C4-2B (cell line): ENCODE data around the gene CTTN.

ENCODE experiments used
- H3K27ac ChIP-seq: fragments of 450-650 bp; 2 replicates; pipeline ENCODE4 v1.5.1; 2017
- ZFX ChIP-seq: fragments of 450-650 bp; IDR thresholded peaks from 2 replicates; pipeline ENCODE4 v1.6.1; 2017
- TF ChIP-seq, protein P1 (sequence below): fragments of 450-650 bp; conservative IDR thresholded peaks from 2 replicates; pipeline ENCODE4 v1.5.1; 2017; ENCODE audit warnings: mild to moderate bottlenecking

The CTTN gene

DNA sequence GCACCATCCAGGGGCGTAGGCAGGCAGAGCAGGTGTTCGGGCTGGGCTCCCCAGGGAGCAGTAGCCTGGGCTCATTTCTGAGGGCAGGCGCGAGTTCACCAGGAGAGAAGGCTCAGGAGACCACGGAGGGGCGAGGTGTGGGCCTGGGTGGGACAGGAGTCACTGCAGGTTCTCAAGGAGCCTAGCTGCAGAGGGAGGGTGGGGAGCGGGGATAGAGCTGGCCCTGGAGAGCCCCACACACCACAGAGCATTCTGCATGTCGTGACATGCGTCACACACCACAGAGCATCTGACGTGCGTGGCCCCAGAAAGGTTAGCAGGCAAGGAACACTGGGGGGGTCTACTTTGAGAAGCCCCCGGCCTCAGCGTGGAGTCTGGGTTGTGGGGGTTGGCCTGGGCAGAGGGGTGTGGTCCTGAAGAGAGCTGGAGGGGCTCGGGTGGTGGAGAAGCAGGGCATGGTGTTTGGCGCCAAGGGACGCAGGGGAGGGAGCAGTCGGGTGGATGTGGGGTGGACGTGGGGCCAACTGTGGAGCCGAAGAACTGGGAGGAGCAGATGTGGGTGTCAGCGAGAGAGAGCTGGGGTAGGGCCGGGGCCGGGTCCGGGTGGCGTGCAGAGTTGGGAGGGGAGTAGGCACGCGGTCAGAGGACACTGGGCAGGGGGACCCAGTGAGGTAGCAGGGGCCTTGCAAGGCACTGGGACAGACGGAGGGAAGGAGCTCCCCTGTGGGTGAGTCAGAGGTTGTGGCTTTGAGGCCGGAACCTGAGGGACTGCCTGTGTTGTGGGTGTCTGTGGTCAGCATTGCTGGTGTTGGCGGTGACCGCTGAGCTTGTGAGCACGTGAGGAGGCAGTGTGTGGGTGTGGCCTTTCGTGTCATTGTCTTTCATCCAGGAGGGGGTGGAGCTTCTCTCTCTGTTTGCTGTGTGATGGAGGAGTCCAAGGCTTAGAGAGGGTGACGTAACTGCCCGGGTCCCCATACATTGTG, 25.5 kb downstream of the CTTN start:
- no peak for TF ChIP-seq ZFX
- TF ChIP-seq, protein P1, sequence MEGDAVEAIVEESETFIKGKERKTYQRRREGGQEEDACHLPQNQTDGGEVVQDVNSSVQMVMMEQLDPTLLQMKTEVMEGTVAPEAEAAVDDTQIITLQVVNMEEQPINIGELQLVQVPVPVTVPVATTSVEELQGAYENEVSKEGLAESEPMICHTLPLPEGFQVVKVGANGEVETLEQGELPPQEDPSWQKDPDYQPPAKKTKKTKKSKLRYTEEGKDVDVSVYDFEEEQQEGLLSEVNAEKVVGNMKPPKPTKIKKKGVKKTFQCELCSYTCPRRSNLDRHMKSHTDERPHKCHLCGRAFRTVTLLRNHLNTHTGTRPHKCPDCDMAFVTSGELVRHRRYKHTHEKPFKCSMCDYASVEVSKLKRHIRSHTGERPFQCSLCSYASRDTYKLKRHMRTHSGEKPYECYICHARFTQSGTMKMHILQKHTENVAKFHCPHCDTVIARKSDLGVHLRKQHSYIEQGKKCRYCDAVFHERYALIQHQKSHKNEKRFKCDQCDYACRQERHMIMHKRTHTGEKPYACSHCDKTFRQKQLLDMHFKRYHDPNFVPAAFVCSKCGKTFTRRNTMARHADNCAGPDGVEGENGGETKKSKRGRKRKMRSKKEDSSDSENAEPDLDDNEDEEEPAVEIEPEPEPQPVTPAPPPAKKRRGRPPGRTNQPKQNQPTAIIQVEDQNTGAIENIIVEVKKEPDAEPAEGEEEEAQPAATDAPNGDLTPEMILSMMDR, result no peak
- no peak overlapping the region for H3K27ac ChIP-seq

DNA sequence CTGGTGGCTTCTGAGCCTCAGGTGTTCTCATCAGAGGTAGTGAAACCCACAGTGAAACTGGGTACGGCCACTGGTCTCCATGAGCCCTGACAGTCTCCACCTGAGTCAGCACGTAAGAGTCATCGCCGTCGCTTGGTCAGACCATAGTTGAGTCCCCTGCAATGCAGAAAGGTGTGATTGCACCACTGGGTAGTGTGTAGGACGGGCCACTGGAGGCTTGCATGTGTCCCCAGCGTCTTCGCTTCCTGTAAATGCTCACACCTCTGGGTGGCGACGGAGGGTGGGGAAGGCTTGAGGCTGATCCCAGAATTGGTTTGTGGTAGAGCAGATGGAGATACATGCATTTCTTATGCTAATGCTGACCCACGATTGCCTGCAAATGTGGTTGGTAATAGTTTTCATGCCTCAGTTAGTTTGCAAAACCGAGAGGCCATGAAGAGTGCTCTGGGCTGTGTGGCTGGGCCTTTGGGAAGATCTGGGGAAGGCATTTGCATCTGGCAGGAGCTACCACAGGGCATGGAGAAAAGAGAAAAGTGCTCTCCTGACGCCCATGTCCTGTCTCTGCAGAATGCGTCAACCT, 26.5 kb downstream of the CTTN start:
- H3K27ac ChIP-seq, result no peak overlapping the region
- TF ChIP-seq, protein P1, result no peak
- no peak for TF ChIP-seq ZFX

GRCh38 chr11:70427436-70427835, 29.1 kb downstream of the CTTN start:
- TF ChIP-seq, protein P1, result no peak
- no peak for TF ChIP-seq ZFX
- H3K27ac ChIP-seq, result no peak overlapping the region

GRCh38 chr11:70428701-70429427, 30.5 kb downstream of the CTTN start:
- TF ChIP-seq ZFX, result no peak
- TF ChIP-seq, protein P1, result no peak
- H3K27ac ChIP-seq, result no peak overlapping the region

DNA sequence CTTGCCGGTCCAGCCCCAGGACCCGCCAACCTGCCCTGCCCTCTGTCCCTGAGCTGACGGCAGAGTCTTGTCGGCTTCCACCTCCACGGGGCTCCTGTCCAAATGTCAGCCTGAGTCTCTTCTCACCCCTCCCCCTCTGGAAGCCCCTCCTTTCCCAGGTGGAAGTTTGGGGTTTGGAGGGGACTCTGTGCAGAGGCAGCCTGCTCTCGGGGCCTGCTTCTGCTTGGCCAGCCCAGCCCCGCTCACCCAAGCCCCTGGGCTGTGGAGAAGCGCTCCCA, 31.0 kb downstream of the CTTN start:
- no peak overlapping the region for H3K27ac ChIP-seq
- TF ChIP-seq, protein P1, result no peak
- TF ChIP-seq ZFX, result no peak

- no peak for TF ChIP-seq ZFX
- TF ChIP-seq, protein P1, result no peak
- H3K27ac ChIP-seq, result no peak overlapping the region
Observed at GRCh38 chr11:70429724-70430521, 31.6 kb downstream of the CTTN start.
